GM21360 (cell line): ENCODE measurements around the gene TBC1D1.

Experiments
- ATAC-seq: cut with Tn5 transposase; IDR thresholded peaks from one replicate; pipeline ENCODE4 v1.9.1; 2021; ENCODE audit warnings: mild to moderate bottlenecking, moderate library complexity; ENCODE audit not compliant: unreplicated experiment

The TBC1D1 gene

DNA sequence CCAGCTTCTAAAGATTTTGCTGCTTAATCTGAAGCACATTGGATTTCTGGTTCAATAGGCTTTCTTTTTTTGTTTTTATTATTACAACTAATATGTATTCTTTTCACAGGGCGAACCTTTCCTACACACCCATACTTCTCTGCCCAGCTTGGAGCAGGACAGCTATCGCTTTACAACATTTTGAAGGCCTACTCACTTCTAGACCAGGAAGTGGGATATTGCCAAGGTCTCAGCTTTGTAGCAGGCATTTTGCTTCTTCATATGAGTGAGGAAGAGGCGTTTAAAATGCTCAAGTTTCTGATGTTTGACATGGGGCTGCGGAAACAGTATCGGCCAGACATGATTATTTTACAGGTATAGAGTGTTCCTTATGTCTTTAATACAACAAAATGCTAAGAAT is 224.7 kb downstream of the TBC1D1 start:
- ATAC-seq: no peak

DNA sequence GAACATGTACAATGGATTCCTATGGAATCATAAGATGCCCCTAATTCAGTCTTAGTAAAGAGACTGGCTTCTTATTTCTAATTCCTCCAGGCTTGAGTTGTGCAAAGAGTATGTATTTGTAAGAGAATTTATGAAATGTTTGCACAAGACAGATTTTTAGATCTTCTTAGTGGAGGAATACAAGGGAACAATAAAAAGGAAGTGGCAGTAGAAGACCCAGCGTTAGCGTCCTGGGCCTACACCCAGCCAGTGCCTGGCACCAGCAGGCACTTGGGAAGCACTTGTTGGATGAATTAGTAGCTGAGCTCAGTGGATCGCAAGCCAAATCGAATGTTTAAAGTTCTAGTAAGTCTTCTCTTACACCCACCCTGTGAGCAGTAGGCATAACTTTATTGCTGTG is 226.7 kb downstream of the TBC1D1 start:
- ATAC-seq: no peak

DNA sequence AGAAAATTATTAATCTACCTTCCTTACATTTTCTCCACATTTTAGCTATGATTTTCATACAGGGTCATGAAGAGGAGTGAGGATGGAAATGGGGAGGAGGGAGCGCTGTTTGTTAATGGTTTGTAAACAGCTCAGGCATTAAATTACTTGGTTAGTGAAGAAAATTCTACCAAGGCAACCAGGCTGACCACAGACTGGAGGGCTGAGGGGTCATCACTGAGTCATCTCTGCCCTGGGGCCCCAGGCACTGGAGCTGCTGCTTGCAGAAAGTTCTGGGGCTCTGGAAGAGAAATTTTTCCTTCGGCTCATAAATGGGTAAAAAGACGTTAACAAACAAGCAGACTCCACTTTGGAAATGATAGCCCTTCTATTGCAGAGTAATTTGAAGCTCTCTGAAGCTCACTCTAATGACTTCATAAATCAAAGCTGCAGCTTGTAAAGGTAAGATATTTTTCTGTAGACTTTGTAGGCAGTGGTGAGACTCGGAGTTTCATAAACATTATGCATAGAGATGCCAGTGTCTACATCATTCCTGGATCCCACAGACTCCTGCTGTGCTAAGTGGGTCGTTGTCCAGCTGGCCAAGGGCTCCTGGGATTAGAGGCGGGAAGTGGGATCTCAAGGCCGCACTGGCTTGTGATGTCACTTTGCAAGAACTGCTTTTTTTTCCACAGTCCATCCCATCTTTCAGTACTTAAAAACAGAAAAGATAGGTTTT is 228.9 kb downstream of the TBC1D1 start:
- ATAC-seq: no peak

DNA sequence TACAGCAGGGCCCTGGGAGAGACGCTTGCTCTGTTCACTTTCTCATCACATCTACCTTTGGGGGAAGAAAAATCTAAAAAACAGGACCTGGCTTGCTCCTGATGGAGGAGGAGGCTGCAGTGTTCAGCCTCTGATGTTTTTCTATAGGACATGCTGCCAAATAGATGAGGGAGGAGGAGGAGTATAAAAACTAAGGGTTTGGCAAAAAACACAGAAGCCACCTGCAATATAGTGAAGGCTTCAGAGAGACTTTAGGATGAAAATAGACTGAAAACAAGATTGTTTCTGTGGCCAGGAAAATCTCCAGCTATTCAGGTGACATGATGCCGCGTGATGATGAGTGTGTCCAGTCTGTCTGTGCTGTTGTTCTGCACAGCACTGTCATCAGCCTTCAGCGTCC is 229.9 kb downstream of the TBC1D1 start:
- no peak for ATAC-seq

DNA sequence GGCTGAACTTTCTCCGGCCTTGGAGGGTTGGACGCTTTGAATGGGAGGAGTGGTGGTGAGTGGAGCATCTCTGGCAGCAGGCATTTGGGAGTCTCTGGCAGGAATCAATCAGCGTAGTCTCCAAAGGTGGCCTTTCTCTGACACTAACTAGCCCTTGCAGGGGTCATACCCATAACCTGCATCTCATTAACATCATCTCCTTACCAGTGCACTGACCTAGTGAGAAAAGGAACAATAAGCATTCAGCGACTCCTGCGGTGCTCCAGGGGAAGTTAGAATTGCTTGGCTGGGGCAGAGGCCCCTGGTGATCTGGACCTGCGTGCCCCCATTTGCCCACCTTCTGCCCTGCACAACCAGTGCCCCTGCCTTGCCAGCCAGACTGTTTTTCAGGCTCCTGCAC is 231.2 kb downstream of the TBC1D1 start:
- ATAC-seq: no peak

DNA sequence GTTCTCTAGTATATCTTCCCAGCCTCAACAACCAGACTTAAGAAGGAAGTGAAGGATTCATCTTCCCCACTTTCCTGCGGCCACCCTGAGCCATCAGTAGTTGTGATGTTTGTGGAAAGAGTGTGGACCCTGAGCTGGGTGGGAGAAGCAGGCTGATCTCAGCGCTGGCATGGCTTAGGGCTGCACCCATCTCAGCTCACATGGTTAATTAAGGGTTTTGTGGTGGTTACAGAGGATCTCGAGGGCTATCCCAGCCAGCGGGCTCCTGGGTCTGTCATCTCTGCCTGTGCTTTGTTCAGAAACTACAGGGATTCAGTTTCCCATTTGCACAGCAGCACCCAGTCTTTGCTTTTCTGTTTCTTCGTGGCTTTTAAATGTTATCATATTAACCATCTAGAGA is 232.7 kb downstream of the TBC1D1 start:
- no peak for ATAC-seq

DNA sequence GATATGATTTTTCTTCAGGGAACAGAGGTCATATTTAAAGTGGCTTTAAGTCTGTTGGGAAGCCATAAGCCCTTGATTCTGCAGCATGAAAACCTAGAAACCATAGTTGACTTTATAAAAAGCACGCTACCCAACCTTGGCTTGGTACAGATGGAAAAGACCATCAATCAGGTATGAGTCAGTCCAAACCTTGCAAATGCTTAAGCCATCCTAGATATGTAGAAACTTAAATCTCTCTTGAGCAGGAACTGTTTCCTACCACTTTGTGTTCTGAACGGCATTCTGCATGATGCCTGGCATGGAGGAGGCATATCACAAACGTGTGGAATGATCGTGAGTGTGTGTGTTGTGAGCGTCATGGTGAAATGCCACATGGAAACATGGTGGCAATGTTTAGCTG is 234.1 kb downstream of the TBC1D1 start:
- ATAC-seq: no peak

DNA sequence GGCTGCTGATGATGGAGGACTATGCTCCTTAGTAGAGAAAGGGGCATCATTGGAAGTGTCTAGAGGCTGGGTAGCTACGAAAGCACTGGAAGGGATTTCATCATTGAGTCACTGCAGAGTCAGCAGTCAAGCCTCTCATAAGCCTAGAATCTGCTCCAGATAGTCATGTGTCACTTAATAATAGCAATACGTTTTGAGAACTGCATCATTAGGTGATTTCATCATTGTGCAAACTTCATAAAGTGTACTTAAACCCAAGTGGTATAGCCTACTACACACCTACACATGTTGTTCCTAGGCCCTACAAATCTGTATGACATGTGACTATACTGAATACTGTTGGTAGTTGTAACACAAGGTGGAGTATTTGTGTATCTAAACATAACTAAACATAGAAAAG is 234.9 kb downstream of the TBC1D1 start:
- no peak for ATAC-seq

DNA sequence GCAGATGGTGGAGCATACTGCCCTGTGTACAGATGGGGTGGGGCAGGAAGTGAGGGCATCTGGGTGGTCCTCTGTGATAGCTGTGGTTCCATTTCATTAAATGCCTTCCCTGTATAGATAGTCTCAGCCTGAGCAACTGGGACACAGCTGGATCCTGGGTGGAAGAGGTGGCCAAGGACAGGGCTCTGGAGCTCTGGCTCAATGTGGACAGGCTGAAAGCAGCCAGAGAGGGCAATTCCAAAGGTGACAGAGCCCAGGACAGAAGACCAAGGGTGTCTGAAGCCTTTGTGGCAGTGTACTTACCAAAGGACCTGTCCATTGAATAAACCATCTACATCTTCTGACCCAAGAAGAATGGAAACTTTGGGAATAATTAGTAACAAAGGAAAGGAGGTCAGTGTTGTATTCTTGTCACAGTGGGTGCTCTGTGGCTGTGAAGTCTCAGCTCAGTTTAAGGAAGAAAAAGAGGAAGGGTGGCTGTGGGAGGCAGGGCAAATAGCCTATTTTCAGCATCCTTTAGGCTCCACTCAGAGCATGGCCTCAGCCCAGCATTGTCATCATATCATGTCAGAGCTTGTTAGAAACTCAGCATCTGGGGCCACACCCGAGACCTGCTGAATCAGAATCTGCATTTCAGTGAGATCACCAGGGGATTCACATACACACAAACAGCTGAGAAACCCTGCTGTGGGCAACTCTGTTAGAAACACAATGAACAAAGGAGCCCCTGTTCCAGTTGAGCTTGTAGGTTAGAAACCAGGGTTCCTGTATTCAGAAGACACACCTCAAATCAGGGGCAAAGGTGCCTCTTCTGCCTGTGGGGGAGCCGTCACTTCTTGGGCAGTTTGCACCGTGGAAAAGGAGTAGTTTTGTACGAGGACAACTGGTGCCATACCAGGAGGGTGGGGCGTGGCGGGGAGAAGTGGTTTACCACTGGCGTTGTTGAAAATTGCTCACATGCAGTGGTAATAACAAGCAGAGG is 237.9 kb downstream of the TBC1D1 start:
- ATAC-seq: peak; percentile 39

DNA sequence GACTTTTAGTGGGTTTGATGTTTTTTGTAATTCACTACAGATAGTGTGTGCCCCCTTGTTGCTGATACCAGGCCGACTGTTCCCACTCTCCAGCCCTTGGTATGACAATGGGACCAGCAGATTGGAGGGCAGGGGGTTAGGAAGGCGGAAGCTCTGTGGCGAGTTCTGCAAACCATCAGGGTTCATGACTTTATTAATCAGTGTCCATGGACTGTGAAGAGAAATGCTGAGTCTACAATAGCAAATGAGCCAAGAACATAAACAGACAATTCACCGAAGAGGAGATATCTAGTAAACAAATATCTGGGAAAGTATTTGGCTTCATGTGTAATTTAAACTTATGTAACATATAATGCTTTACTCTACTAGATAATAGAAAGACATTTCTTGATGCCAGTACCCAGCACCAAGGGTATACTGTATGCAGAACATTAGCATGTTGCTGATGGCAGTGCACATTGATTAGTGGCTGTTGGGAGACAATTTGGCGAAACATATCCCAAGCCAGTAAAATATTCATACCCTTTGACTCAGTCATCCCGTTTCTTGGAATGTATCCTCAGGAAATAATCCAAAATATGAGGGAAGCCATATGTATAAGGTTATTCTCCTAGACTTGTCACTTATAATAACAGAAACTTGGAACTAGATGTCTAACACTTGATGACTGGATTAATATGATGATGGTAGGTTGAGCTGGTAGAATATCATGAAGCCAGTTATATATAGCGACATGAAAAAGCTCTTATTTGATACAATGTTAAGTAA is 238.8 kb downstream of the TBC1D1 start:
- ATAC-seq: no peak

DNA sequence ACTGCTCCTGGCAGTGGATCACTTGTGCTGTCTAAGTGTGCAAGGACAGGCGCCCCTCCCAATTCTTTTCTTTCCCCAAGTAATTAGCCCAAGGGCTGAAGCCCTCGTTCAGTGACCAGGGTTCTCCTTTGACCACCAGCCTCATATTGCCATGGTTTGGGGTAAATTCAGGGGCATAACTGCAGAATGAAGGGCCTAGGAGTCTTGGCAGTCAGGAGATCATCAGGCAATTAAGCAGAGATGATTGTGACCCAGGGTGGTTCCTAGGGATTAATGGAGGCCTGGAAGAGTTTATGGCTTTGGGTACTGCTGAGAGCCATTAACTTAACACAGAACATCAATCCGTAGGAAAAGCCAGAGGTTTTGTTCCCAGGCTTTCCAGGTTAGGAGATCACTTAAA is 240.0 kb downstream of the TBC1D1 start:
- no peak for ATAC-seq

DNA sequence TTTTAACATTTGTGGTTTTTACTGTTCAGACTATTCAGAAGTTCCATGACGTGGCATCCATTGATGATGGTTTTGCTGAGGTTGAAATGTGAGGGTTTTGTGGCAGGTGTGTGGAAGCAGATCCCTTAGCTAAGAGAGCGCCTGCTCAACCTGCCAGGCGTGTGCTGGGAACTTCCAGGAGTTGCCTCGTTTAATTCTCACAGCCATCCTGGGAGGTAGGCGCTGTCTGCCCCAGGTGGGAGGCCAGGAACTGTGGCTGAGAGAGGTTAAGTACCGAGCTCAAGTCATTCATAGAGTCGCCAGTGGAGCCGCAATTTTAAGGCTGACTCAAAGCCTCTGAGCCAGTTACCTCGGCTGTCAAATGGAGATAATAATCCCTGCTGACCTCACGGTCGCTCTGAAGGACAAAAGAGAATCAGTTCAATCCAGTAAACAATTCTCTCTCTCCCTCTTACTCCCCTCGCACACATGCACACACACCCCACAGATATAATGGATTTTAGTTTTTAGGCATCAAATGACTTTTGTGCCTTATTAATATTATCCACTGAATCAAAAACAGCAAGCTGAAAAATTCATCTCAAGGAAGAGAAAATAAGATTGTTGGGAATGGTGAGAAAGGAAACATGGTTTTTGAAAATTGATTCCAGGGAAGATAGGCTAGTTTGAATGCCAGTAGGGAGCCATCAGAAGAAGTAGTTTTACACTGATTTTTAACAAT is 240.6 kb downstream of the TBC1D1 start:
- peak; percentile 39 for ATAC-seq

DNA sequence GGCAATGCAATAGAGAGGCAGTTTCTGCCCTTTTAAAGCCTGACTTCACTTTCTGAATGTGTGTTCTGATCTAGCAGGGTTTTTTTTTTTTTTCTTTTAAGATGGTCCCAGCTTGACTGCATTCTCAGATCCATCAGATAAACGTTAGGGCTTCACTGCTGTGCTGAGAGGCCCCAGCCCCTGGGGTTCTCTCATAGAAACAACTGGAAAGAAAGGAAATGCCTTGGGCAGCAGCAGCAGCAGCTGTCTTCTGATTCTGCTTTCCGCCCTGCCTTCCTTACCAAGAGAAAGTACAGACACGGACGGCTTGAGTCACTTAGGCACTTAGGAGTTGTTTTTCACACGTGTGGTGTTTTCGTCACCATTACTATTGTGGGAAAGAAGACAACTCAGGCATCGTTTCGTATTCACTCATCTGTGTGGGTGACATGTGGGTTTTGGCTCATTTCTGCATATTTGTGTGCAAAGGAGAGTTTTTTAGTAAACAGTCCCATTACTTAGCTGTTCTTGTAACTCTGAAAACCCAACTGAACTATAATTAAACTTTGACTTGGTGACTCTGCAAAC is 241.3 kb downstream of the TBC1D1 start:
- ATAC-seq: peak; percentile 74

DNA sequence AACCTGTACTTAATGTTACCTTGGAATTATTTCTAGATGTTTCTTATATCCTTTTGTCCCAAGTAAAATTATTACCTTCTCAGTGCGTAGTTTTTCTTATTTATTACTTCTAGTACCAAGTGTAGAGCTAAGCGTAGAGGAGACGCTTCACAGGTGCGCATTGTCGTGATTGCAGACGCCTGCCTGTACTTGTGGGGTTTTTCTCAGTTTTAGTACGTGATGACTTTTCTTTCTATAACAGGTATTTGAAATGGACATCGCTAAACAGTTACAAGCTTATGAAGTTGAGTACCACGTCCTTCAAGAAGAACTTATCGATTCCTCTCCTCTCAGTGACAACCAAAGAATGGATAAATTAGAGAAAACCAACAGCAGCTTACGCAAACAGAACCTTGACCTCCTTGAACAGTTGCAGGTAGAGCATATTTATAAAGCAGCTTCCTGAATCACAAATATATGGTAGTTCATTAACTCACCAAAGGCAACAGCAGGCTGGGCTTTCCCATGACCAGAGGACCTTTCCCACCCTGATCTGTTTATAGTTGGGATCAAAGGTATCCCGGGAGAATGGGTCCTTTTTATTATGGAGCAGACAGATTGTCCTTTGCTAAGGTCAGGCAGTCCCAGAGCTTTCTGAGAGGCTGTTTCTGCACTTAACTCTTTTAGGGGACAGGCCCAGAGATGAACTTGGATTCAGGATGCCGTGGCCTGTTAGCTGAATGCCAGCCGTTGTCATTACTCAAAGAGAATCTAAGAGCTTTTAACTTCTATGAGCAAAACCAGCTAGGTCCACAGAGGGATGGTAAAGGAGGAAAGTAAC is 242.2 kb downstream of the TBC1D1 start:
- ATAC-seq: no peak

DNA sequence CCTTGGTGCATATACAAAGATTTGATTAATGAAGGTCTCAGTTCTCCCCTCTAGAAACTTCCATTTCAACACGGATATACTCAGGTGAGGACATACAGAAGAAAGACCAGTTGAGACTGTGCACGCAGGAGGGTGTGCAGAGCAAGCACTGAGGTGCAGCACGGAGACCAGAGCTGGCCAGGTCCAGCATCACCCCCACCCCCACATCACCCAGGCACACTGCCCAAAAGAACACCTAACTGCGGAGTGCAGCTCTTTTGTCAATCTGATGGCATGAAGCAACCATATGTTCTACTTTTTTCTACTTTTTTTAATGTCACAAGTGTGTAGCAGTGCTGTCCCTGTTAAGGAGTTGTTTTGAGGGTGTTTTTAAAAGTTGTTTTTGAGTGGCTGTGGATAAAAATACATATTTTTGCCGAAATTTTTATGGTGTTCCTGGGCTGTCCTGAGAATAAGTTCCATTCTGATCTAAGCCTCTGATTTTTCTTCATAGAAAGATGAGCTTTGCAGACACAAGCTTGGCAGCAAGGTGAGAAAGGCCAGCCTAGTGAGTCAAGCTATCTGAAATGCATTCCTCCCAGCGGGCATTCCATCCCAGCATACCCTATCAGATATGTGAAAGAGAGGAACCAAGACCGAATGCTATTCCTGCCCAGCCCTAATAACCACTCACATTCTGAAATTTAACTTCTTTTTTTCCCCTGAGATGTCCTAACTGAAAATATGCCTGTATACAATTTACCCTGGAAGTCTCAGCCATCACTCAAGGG is 243.0 kb downstream of the TBC1D1 start:
- no peak for ATAC-seq

DNA sequence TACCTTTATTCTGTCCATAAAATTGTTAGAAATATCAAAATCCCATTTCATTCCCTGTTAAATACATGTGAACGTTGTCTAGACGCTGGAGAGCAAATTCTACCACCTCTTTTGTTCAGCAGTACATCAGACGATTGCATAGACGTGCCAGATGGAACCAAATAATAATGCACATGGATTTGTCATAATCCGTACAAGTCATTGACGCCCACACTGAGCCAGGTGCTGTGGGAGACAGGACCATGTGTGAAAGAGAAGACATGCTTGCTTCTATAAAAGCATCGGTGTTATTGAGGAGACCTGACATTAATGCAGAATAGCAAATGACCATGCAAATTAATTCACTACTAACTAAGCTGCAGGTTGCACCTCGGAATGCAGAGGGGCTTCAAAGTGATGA is 244.3 kb downstream of the TBC1D1 start:
- no peak for ATAC-seq

DNA sequence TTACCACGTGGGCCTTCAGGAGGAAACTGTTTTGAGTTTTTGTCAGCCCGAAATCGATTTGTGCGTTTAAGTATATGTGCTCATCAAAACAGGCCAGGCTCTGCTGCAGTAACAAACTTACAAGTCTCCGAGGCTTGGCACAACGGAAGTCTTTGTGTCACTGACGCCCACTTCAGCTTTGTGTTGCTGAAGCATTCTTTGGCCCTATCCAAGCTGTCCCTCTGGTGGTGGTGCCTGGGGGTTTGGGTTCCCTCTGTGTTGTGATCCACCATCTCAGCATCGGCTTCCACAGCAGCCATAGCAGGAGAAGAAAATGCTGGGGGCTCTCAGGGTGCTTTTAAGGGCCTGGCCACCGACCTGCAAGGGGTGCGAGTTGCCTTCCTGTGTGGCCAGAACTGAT is 245.7 kb downstream of the TBC1D1 start:
- no peak for ATAC-seq

DNA sequence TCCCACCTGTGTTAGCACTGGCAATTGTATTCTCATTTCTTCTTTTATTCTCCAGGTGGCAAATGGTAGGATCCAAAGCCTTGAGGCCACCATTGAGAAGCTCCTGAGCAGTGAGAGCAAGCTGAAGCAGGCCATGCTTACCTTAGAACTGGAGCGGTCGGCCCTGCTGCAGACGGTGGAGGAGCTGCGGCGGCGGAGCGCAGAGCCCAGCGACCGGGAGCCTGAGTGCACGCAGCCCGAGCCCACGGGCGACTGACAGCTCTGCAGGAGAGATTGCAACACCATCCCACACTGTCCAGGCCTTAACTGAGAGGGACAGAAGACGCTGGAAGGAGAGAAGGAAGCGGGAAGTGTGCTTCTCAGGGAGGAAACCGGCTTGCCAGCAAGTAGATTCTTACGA is 246.2 kb downstream of the TBC1D1 start:
- ATAC-seq: no peak

DNA sequence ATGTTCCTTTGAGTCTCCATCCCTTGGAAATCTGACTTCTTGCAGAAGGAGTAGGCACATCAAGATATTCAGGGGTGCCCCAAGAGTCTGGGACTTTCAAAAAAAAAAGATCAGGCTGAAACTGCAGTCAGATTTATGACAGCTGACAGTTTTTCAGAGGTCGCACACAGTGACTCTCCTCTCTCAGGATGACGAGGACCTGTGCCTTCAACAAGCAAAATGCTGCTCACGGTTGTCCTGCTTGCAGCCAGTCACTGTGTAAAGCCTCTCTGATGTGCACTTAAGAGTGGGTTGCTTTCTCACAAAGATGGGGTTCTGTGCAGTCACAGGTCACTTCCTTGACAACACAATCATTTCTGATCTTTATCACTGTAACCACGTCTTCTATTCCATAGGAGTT is 247.5 kb downstream of the TBC1D1 start:
- no peak for ATAC-seq
